Measurements from ENCODE around the gene GTPBP1. TPM values are rescaled to one million over a fixed set of nuclear protein-coding genes. Genes with fewer than 3 reads are reported as not detected.

Gene GTPBP1
- polyA plus RNA-seq, 1 of the 3 experiments (the other 2 are of a cell fraction): 15.2 TPM

DNA sequence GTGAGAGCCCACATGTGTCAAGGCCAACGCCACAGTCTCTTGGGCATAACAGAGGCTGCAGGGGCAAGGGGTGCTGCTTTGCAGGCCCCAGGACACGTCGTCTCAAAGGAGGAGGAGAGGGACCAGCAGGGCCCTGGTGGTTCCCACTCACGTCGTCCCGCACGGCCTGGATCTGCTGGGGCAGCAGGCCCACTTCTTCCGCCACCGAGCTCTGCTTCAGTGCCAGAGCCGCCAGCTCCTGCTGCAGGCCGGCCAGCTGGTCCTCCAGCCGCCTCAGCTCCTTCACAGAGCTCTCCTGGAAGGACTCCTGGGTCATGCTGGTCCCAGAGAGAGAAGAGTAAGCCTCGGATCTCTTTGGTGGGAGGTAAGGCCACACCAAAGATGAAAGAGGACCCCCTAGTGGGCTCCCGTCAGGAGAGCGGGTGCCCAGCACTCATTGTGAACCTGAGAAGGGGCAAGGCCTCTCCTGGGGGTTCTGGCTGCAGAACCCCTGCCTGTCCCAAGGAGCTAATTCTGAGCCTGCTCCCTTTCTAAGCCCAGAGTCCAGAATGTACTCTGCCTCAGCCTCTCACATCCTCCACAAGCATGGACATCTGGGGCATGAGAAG lies 34.5 kb downstream of the GTPBP1 start (continued):
- TF ChIP-seq, protein P1, sequence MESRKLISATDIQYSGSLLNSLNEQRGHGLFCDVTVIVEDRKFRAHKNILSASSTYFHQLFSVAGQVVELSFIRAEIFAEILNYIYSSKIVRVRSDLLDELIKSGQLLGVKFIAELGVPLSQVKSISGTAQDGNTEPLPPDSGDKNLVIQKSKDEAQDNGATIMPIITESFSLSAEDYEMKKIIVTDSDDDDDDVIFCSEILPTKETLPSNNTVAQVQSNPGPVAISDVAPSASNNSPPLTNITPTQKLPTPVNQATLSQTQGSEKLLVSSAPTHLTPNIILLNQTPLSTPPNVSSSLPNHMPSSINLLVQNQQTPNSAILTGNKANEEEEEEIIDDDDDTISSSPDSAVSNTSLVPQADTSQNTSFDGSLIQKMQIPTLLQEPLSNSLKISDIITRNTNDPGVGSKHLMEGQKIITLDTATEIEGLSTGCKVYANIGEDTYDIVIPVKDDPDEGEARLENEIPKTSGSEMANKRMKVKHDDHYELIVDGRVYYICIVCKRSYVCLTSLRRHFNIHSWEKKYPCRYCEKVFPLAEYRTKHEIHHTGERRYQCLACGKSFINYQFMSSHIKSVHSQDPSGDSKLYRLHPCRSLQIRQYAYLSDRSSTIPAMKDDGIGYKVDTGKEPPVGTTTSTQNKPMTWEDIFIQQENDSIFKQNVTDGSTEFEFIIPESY (IDR thresholded peaks at IDR 0.05; ENCODE audit: borderline replicate concordance, low read depth): no peak
- TF ChIP-seq, protein P2, sequence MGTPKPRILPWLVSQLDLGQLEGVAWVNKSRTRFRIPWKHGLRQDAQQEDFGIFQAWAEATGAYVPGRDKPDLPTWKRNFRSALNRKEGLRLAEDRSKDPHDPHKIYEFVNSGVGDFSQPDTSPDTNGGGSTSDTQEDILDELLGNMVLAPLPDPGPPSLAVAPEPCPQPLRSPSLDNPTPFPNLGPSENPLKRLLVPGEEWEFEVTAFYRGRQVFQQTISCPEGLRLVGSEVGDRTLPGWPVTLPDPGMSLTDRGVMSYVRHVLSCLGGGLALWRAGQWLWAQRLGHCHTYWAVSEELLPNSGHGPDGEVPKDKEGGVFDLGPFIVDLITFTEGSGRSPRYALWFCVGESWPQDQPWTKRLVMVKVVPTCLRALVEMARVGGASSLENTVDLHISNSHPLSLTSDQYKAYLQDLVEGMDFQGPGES (IDR thresholded peaks at IDR 0.05; ENCODE audit: low read depth, low read length): no peak
- TF ChIP-seq ELF1 (IDR thresholded peaks at IDR 0.05): no peak

DNA sequence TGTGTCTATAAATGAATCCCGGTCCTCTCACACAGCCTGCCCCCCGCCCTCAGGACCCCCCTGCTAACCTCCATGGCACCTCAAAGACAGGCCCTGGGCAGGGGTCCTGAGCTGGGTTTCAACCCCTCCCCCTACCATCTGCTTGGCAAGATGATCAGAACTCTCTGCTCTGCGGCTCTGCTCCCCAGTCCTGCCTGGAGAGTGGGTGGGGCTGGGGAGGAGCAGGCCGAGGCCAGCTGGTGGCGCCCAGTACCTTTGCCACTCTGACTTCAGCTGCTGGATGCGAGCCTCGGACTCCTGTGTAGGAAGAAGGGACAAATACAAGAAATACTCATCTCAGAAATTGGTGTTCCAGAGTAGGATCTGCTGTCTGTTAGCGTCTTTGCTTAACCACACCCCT lies 35.0 kb downstream of the GTPBP1 start:
- Histone ChIP-seq H3K4me3 (ENCODE audit: low read depth in 2 of 2, low read length in 1 of 2) (no peak overlapping the region), H3K79me2 (ENCODE audit: insufficient read depth) (no peaks in the 10 kb centered on the region), H2AFZ (ENCODE audit: low read depth) (no peak overlapping the region), H3K27me3 (ENCODE audit: insufficient read depth) (no peaks in the 10 kb centered on the region), H3F3A (replicated peaks; ENCODE audit: insufficient read depth) (no peaks in the 10 kb centered on the region), H3K4me2 (no peak overlapping the region), H3K36me3 (replicated peaks in 1 of 2; ENCODE audit: control insufficient read depth in 1 of 2, insufficient read depth in 2 of 2, low read length in 1 of 2) (peaks cover 0 to 9% of the 10 kb centered on the region in 2 experiments), H3K9me2 (no peaks in the 10 kb centered on the region), H3K9ac (no peak overlapping the region), H3K9me3 (no peaks in the 10 kb centered on the region), H3K27ac (ENCODE audit: low read depth in 2 of 2, low read length in 1 of 2) (no peak overlapping the region), H4K20me1 (ENCODE audit: insufficient read depth) (no peaks in the 10 kb centered on the region), H3K4me1 (ENCODE audit: control insufficient read depth in 1 of 2, insufficient read depth in 2 of 2, low read depth in 1 of 2, low read length in 1 of 2) (no peaks in the 10 kb centered on the region)
- WGBS (ENCODE audit: low lambda C conversion rate): 88% methylated on average over 3 of the region's 8 CpGs
- no peak for DNase-seq
- ChIA-PET CTCF (interaction anchor here (1.0 to 1.3 kb wide), 2 partner anchors 16 to 25 kb away, joined by 3 to 4 read pairs; no protein-coding TSS in a partner anchor), POLR2A (no interaction called here)
- no peak for TF ChIP-seq RCOR1 (IDR thresholded peaks at IDR 0.05; ENCODE audit: low read length)

DNA sequence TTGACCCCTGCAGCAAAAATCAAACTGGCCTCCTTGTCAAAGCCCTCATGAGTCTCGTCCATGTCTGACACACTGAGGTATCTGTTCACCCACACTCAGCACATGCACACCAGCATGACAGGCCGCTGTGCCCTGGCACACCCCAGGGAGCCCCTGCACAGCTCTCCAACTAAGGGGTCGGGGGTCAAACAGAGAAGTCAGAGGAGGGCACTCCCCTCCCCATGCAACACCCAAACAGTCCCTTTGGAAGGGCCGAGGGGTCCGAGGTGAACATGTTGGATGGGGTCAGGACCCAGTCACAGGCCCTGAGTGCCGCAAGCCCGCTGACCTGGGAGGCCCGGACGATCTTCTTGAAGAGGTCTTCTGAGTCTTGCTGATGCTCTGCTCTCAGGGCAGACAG lies 35.4 kb downstream of the GTPBP1 start:
- Histone ChIP-seq H3K9me3 (no peaks in the 10 kb centered on the region), H3K4me1 (ENCODE audit: control insufficient read depth in 1 of 2, insufficient read depth in 2 of 2, low read depth in 1 of 2, low read length in 1 of 2) (no peaks in the 10 kb centered on the region), H3K36me3 (replicated peaks in 1 of 2; ENCODE audit: control insufficient read depth in 1 of 2, insufficient read depth in 2 of 2, low read length in 1 of 2) (peaks cover 0 to 9% of the 10 kb centered on the region in 2 experiments), H3K27ac (ENCODE audit: low read depth in 2 of 2, low read length in 1 of 2) (no peak overlapping the region), H3K9me2 (no peaks in the 10 kb centered on the region), H3K4me2 (no peak overlapping the region), H3K9ac (no peak overlapping the region), H3K79me2 (ENCODE audit: insufficient read depth) (no peaks in the 10 kb centered on the region), H3K27me3 (ENCODE audit: insufficient read depth) (no peaks in the 10 kb centered on the region), H3K4me3 (ENCODE audit: low read depth in 2 of 2, low read length in 1 of 2) (no peak overlapping the region), H3F3A (replicated peaks; ENCODE audit: insufficient read depth) (no peaks in the 10 kb centered on the region), H4K20me1 (ENCODE audit: insufficient read depth) (no peaks in the 10 kb centered on the region), H2AFZ (ENCODE audit: low read depth) (no peak overlapping the region)
- CTCF ChIA-PET: interaction anchor here (1.0 to 1.3 kb wide), 2 partner anchors 17 to 25 kb away, joined by 3 to 4 read pairs; no protein-coding TSS in a partner anchor
- DNase-seq: no peak
- WGBS (ENCODE audit: low lambda C conversion rate): no CpG with 5 or more reads among the region's 9 CpGs
- POLR2A ChIA-PET: no interaction called here
- no peak for TF ChIP-seq TCF12 (IDR thresholded peaks at IDR 0.05)
- TF ChIP-seq RAD21 (IDR thresholded peaks at IDR 0.05; ENCODE audit: low read length): no peak
- TF ChIP-seq, protein P1 (IDR thresholded peaks at IDR 0.05; ENCODE audit: borderline replicate concordance, low read depth): no peak
- TF ChIP-seq EP300 (IDR thresholded peaks at IDR 0.05; ENCODE audit: borderline replicate concordance in 1 of 2, low read depth in 1 of 2, low read length in 1 of 2): no peak
- TF ChIP-seq MEF2A (IDR thresholded peaks at IDR 0.05; ENCODE audit: borderline replicate concordance, low read depth): no peak
- TF ChIP-seq NRF1 (IDR thresholded peaks at IDR 0.05; ENCODE audit: low read depth, low read length): no peak
- TF ChIP-seq, protein P3, sequence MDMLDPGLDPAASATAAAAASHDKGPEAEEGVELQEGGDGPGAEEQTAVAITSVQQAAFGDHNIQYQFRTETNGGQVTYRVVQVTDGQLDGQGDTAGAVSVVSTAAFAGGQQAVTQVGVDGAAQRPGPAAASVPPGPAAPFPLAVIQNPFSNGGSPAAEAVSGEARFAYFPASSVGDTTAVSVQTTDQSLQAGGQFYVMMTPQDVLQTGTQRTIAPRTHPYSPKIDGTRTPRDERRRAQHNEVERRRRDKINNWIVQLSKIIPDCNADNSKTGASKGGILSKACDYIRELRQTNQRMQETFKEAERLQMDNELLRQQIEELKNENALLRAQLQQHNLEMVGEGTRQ (IDR thresholded peaks at IDR 0.05; ENCODE audit: borderline replicate concordance, low read depth, low read length): no peak
- no peak for TF ChIP-seq POLR2AphosphoS5 (IDR thresholded peaks at IDR 0.05; ENCODE audit: low read depth, low read length)
- TF ChIP-seq, protein P4, sequence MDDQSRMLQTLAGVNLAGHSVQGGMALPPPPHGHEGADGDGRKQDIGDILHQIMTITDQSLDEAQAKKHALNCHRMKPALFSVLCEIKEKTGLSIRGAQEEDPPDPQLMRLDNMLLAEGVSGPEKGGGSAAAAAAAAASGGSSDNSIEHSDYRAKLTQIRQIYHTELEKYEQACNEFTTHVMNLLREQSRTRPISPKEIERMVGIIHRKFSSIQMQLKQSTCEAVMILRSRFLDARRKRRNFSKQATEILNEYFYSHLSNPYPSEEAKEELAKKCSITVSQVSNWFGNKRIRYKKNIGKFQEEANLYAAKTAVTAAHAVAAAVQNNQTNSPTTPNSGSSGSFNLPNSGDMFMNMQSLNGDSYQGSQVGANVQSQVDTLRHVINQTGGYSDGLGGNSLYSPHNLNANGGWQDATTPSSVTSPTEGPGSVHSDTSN (IDR thresholded peaks at IDR 0.05): no peak
- TF ChIP-seq RXRA (IDR thresholded peaks at IDR 0.05; ENCODE audit: borderline replicate concordance, low read depth): no peak
- TF ChIP-seq EZH2phosphoT487 (IDR thresholded peaks at IDR 0.05; ENCODE audit: borderline replicate concordance, low read depth): no peak
- TF ChIP-seq, protein P2 (IDR thresholded peaks at IDR 0.05; ENCODE audit: low read depth, low read length): no peak
- TF ChIP-seq TAF1 (IDR thresholded peaks at IDR 0.05; ENCODE audit: borderline replicate concordance, low read depth, low read length): no peak
- no peak for TF ChIP-seq SMC3 (IDR thresholded peaks at IDR 0.05; ENCODE audit: low read depth, low read length)
